Thyroid gland (tissue), 4 donors: ENCODE results near the gene PAX5.

Source experiments
- POLR2A ChIP-seq, 2 donors: fragments of 450-650 bp; IDR thresholded peaks; one replicate each; pipeline ENCODE4 v1.6.1; 2017; ENCODE audit warnings: antibody characterized with exemption in 2 of 2, mild to moderate bottlenecking in 2 of 2, moderate library complexity in 1 of 2
- TF ChIP-seq, protein P1 (sequence below), 6 experiments: fragments of 200-600 bp in 3 of 6; fragments of 450-650 bp in 3 of 6; sonication (generic) in 3 of 6; IDR thresholded peaks; one replicate each; pipeline ENCODE4 v1.5.1; 2016 to 2019; ENCODE audit warnings: antibody characterized with exemption in 6 of 6, mild to moderate bottlenecking in 2 of 6, inconsistent platforms in 1 of 6, moderate library complexity in 1 of 6

GRCh38 chr9:36867241-36867640 lies 166.8 kb downstream of the PAX5 start:
- TF ChIP-seq, protein P1, sequence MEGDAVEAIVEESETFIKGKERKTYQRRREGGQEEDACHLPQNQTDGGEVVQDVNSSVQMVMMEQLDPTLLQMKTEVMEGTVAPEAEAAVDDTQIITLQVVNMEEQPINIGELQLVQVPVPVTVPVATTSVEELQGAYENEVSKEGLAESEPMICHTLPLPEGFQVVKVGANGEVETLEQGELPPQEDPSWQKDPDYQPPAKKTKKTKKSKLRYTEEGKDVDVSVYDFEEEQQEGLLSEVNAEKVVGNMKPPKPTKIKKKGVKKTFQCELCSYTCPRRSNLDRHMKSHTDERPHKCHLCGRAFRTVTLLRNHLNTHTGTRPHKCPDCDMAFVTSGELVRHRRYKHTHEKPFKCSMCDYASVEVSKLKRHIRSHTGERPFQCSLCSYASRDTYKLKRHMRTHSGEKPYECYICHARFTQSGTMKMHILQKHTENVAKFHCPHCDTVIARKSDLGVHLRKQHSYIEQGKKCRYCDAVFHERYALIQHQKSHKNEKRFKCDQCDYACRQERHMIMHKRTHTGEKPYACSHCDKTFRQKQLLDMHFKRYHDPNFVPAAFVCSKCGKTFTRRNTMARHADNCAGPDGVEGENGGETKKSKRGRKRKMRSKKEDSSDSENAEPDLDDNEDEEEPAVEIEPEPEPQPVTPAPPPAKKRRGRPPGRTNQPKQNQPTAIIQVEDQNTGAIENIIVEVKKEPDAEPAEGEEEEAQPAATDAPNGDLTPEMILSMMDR (IDR thresholded peaks at IDR 0.05), result no peak
- TF ChIP-seq POLR2A (IDR thresholded peaks at IDR 0.05), result no peak
